Large intestine (tissue), 3 donors: ENCODE measurements around the gene PASD1. TPM values are rescaled to one million over a fixed set of nuclear protein-coding genes. Genes with fewer than 3 reads are reported as not detected.
"Not testable (repeated sequence)": the region's sequence is repeated elsewhere in the genome, so short reads cannot be mapped to it uniquely, and the experiment has no call there.

Source experiments
- DNase-seq, 2 donors: peaks; one replicate each; pipeline versions ENCODE4 v3.0.0 to v3.0.0-alpha.2; 2013
- H3K27ac ChIP-seq: one replicate; pipeline ENCODE4 v1.5.1; 2013; ENCODE audit warnings: low read length
- H3K27me3 ChIP-seq: 2 replicates; pipeline ENCODE4 v1.6.1; 2013; ENCODE audit warnings: low read length; ENCODE audit not compliant: control insufficient read depth, insufficient read depth
- H3K36me3 ChIP-seq: 2 replicates; pipeline ENCODE4 v1.6.1; 2013; ENCODE audit warnings: low read length; ENCODE audit not compliant: control insufficient read depth, insufficient read depth
- H3K4me1 ChIP-seq: one replicate; pipeline ENCODE4 v1.6.1; 2013; ENCODE audit warnings: low read length; ENCODE audit not compliant: control insufficient read depth, insufficient read depth
- H3K4me3 ChIP-seq: one replicate; pipeline ENCODE4 v1.5.1; 2013; ENCODE audit warnings: low read length
- H3K9me3 ChIP-seq: one replicate; pipeline ENCODE4 v1.6.1; 2013; ENCODE audit warnings: mild to moderate bottlenecking, low read depth, low read length, moderate library complexity; ENCODE audit not compliant: control insufficient read depth
- WGBS: methylation state at CpG from one replicate; pipeline ENCODE4 v1.1.5; 2013; ENCODE audit warnings: low lambda C conversion rate; ENCODE audit not compliant: insufficient coverage; 5-methylcytosine and 5-hydroxymethylcytosine counted together
- polyA plus RNA-seq: library from polyadenylated mRNA; unstranded; fragments of 120-200 nt; gene quantifications from one replicate; pipeline ENCODE4 v1.2.1, GENCODE V29; 2013

PASD1 gene
- polyA plus RNA-seq, 1 donor: not detected

DNA sequence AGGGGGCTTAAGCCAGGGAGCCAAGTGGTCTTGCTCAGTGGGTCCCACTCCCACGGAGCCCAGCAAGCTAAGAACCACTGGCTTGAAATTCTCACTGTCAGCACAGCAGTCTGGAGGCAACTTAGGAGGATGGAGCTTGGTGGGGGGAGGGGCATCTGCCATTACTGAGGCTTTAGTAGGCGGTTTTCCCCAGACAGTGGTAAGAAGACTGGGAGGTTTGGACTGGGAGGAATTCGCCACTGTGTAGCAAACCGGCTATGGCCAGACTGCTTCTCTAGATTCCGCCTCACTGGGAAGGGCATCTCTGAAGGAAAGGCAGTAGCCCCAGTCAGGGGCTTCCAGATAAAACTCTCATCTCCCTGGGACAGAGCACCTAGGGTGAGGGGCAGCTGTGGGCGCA, 17.2 kb upstream of the PASD1 start:
- DNase-seq, H3K9me3 ChIP-seq, H3K36me3 ChIP-seq, H3K27ac ChIP-seq, H3K4me3 ChIP-seq, H3K27me3 ChIP-seq, H3K4me1 ChIP-seq: not testable (repeated sequence)
- WGBS: no CpG with 5 or more reads among the region's 6 CpGs

- H3K27ac ChIP-seq, H3K27me3 ChIP-seq, H3K36me3 ChIP-seq, H3K4me1 ChIP-seq, H3K4me3 ChIP-seq, DNase-seq, H3K9me3 ChIP-seq: not testable (repeated sequence)
- WGBS: no CpG with 5 or more reads among the region's 25 CpGs
These were observed 12.3 kb upstream of the PASD1 start for GRCh38 chrX:151551176-151551575.

DNA sequence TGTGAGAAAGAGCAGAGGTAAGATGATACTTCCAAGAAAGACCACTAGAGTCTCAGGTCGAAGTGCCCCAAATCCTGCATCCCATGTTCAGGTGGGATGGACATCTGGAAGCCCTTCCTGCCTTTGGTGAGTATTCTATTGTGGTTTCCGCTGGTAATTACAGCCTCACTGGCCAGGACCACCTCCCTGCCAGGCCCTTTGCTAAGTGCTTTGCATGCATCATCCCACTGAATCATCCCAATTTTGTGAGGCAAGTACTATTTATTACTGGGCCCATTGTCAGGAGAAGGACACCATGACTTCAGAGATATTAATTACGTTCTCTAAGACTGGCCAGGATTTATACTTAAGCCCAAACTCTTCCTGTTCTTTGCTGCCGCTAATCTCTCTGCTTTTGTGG, 10.7 kb upstream of the PASD1 start:
- no peaks in the 10 kb centered on the region for H3K36me3 ChIP-seq
- WGBS: no CpG with 5 or more reads among the region's 4 CpGs
- H3K4me1 ChIP-seq: no peaks in the 10 kb centered on the region
- no peak overlapping the region for H3K4me3 ChIP-seq
- no peak overlapping the region for H3K27ac ChIP-seq
- DNase-seq: no peak
- no peaks in the 10 kb centered on the region for H3K27me3 ChIP-seq
- no peaks in the 10 kb centered on the region for H3K9me3 ChIP-seq

DNA sequence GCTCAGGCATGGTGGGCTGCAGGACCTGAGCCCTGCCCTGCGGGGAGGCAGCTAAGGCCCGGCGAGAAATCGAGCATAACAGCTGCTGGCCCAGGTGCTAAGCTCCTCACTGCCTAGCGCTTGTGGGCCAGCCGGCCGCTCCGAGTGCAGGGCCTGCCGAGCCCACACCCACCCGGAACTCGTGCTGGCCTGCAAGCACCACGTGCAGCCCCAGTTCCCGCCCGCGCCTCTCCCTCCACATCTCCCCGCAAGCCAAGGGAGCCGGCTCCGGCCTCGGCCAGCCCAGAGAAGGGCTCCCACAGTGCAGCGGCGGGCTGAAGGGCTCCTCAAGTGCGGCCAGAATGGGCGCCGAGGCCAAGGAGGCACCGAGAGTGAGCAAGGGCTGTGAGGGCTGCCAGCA, 8.2 kb upstream of the PASD1 start:
- H3K4me1 ChIP-seq, H3K36me3 ChIP-seq, H3K27me3 ChIP-seq, H3K4me3 ChIP-seq, DNase-seq, H3K9me3 ChIP-seq, H3K27ac ChIP-seq: not testable (repeated sequence)
- WGBS: no CpG with 5 or more reads among the region's 25 CpGs

DNA sequence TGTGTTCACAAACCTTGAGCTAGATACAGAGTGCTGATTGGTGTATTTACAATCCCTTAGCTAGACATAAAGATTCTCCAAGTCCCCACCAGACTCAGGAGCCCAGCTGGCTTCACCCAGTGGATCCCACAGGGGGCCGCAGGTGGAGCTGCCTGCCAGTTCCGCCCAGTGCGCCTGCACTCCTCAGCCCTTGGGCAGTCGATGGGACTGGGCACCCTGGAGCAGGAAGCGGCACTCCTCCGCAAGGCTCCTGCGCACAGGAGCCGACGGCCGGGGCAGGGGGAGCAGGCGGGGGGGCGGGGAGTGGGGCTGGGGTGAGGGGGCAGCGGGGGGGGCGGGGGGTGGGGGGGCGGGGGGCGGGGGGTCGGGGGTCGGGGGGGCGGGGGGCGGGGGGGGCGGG, 990 bp upstream of the PASD1 start:
- not testable (repeated sequence) for DNase-seq, H3K27ac ChIP-seq, H3K4me1 ChIP-seq, H3K9me3 ChIP-seq, H3K36me3 ChIP-seq, H3K27me3 ChIP-seq, H3K4me3 ChIP-seq
- no CpG with 5 or more reads among the region's 21 CpGs for WGBS

DNA sequence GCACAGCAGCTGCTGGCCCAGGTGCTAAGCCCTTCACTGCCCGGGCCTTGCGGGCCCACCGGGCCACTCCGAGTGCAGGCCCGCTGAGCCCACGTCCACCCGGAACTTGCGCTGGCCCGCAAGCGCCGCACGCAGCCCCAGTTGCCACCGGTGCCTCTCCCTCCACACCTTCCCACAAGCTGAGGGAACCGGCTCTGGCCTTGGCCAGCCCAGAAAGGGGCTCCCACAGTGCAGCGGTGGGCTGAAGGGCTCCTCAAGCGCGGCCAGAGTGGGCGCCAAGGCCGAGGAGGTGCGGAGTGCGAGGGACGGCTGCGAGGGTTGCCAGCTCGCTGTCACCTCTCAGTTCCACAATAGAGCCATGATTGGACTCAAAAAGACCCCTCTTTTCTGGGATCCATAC, 472 bp upstream of the PASD1 start:
- no CpG with 5 or more reads among the region's 24 CpGs for WGBS
- not testable (repeated sequence) for H3K4me1 ChIP-seq, H3K9me3 ChIP-seq, H3K4me3 ChIP-seq, H3K27me3 ChIP-seq, H3K27ac ChIP-seq, H3K36me3 ChIP-seq, DNase-seq

DNA sequence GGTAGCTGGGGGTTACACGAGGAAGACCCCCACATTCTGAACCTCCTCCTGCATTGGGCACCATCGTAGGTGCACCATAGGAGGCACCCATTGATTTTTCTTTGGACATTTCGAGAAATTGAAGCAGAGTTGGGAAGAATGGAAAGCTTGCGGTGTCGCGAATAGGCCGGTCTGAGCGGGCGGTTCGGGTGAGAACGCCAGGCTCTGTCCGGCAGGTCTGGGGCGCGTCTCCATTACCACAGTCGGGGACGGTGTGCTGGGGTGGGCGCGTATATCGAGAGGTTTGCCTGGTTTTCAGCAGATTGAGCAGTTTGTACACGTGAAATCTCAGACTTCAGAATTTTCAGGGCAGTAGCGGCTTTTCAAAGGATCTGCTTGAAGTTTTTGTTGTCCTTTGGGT, 560 bp downstream of the PASD1 start:
- no CpG with 5 or more reads among the region's 21 CpGs for WGBS
- no peak overlapping the region for H3K27ac ChIP-seq
- no peaks in the 10 kb centered on the region for H3K9me3 ChIP-seq
- DNase-seq: no peak
- no peaks in the 10 kb centered on the region for H3K36me3 ChIP-seq
- no peaks in the 10 kb centered on the region for H3K27me3 ChIP-seq
- no peak overlapping the region for H3K4me3 ChIP-seq
- H3K4me1 ChIP-seq: no peaks in the 10 kb centered on the region

GRCh38 chrX:151566872-151567271, 3.4 kb downstream of the PASD1 start:
- no CpG with 5 or more reads among the region's 10 CpGs for WGBS
- H3K27me3 ChIP-seq, H3K4me1 ChIP-seq, DNase-seq, H3K4me3 ChIP-seq, H3K9me3 ChIP-seq, H3K36me3 ChIP-seq, H3K27ac ChIP-seq: not testable (repeated sequence)

GRCh38 chrX:151570561-151570960, 7.1 kb downstream of the PASD1 start:
- Histone ChIP-seq H3K27me3 (no peaks in the 10 kb centered on the region), H3K4me3 (no peak overlapping the region), H3K9me3 (no peaks in the 10 kb centered on the region), H3K27ac (no peak overlapping the region), H3K4me1 (no peaks in the 10 kb centered on the region), H3K36me3 (no peaks in the 10 kb centered on the region)
- no peak for DNase-seq
- no CpG with 5 or more reads among the region's 3 CpGs for WGBS

GRCh38 chrX:151593384-151593783, 29.9 kb downstream of the PASD1 start:
- not testable (repeated sequence) for H3K36me3 ChIP-seq, DNase-seq, H3K9me3 ChIP-seq, H3K4me3 ChIP-seq, H3K27ac ChIP-seq, H3K27me3 ChIP-seq, H3K4me1 ChIP-seq
- WGBS: no CpG with 5 or more reads among the region's 3 CpGs

DNA sequence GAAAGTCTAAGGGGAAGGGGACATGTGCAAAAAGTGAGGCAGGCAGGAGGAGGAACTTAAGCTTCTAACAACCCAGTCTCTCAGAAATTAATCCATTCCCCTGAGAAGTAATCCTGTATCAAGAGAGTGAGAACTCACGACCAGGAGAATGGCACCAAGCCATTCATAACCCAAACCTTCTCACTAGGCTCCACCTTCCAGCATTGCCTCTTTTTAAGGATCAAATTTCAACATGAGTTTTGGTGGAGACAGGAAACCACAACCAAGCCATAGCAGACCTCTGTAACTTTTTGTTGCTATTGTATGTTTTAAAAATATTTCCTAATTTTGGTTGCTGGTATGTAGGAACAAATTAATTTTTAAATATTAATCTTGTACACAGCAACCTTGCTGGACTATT, 32.8 kb downstream of the PASD1 start:
- peaks cover 7% of the 10 kb centered on the region for H3K9me3 ChIP-seq
- no peak for DNase-seq
- H3K4me3 ChIP-seq: no peak overlapping the region
- no peaks in the 10 kb centered on the region for H3K4me1 ChIP-seq
- H3K36me3 ChIP-seq: no peaks in the 10 kb centered on the region
- WGBS: no CpG with 5 or more reads among the region's 1 CpG
- no peaks in the 10 kb centered on the region for H3K27me3 ChIP-seq
- H3K27ac ChIP-seq: no peak overlapping the region
